ENCODE data around the gene RBBP8. TPM values are rescaled to one million over a fixed set of nuclear protein-coding genes. Genes with fewer than 3 reads are reported as not detected.
"Not testable (repeated sequence)": the region's sequence is repeated elsewhere in the genome, so short reads cannot be mapped to it uniquely, and the experiment has no call there.

The RBBP8 gene
- total and polyA plus RNA-seq, 2 experiments from 2014 or later = 27.1 to 45.2 TPM

DNA sequence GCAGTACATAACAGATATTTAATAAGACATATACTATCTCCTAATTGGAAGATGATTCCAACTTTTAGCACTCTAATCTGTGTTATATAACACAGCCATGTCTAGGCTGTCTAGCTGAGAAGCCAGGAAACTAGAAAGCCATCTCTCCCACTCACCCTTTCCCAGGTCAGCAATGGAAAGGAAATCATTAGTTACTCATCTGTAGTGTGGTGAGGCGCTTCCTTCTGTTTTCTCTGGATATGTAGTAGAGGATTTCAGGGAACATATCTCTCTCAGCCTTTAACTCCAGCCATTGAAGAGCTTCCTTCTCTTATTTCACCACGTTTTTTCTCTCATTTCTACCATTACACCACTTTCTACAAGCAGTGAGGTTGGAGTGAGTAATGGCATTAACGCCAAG, 19.4 kb downstream of the RBBP8 start:
- no peak overlapping the region for H3K4me2 ChIP-seq (ENCODE audit: unreplicated experiment)
- H3K27ac ChIP-seq = no peak overlapping the region
- H3K9ac ChIP-seq = no peak overlapping the region
- no peak overlapping the region for H2AFZ ChIP-seq
- peaks cover 14% of the 10 kb centered on the region for H3K36me3 ChIP-seq (ENCODE audit: low read depth)
- in situ Hi-C loops (cut with MboI) = no loop called here
- H4K20me1 ChIP-seq (ENCODE audit: insufficient read depth) = no peaks in the 10 kb centered on the region
- H3K79me2 ChIP-seq (ENCODE audit: insufficient read depth) = no peaks in the 10 kb centered on the region
- WGBS, 2 experiments (ENCODE audit: low coverage in 1 of 2, low lambda C conversion rate in 2 of 2, missing lambda C conversion rate in 2 of 2) = 93 to 100% methylated on average over 3 of the region's 3 CpGs
- H3K9me2 ChIP-seq (ENCODE audit: insufficient read depth) = no peaks in the 10 kb centered on the region
- no peak overlapping the region for H3K4me3 ChIP-seq
- no peaks in the 10 kb centered on the region for H3K9me3 ChIP-seq (ENCODE audit: low read depth)
- H3F3A ChIP-seq (ENCODE audit: insufficient read depth) = no peaks in the 10 kb centered on the region
- peaks cover 3% of the 10 kb centered on the region for H3K4me1 ChIP-seq (ENCODE audit: insufficient read depth)
- DNase-seq = peak; percentile 7
- H3K27me3 ChIP-seq (replicated peaks; ENCODE audit: insufficient read depth) = no peaks in the 10 kb centered on the region
- TF ChIP-seq EZH2phosphoT487 (IDR thresholded peaks at IDR 0.05; ENCODE audit: insufficient read depth, low read depth) = no peak
- TF ChIP-seq EZH2 (IDR thresholded peaks at IDR 0.05; ENCODE audit: insufficient read depth, poor library complexity, severe bottlenecking) = no peak

DNA sequence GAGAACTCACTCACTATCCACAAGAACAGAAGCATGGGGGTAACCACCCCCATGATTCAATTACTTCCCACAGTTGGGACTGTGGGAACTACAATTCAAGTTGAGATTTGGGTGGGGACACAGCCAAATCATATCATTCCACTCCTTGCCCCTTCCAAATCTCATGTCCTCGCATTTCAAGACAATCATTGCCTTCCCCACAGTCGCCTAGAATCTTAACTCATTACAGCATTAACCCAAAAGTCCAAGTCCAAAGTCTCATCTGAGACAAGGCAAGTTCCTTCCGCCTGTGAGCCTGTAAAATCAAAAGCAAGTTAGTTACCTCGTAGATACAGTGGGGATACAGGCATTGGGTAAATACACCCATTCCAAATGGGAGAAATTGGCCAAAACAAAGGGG, 20.9 kb downstream of the RBBP8 start:
- H3K9me3 ChIP-seq (ENCODE audit: low read depth); H3K9ac ChIP-seq; H3K4me3 ChIP-seq; H4K20me1 ChIP-seq (ENCODE audit: insufficient read depth); H3K79me2 ChIP-seq (ENCODE audit: insufficient read depth); H3K4me1 ChIP-seq (ENCODE audit: insufficient read depth); H3K9me2 ChIP-seq (ENCODE audit: insufficient read depth); H3K27me3 ChIP-seq (replicated peaks; ENCODE audit: insufficient read depth); DNase-seq; in situ Hi-C loops (cut with MboI); H3K27ac ChIP-seq; H3F3A ChIP-seq (ENCODE audit: insufficient read depth); H2AFZ ChIP-seq; H3K4me2 ChIP-seq (ENCODE audit: unreplicated experiment): not testable (repeated sequence)
- 92 to 97% methylated on average over 4 of the region's 4 CpGs for WGBS, 2 experiments (ENCODE audit: low coverage in 1 of 2, low lambda C conversion rate in 2 of 2, missing lambda C conversion rate in 2 of 2)
- H3K36me3 ChIP-seq (ENCODE audit: low read depth) = peaks cover 14% of the 10 kb centered on the region

DNA sequence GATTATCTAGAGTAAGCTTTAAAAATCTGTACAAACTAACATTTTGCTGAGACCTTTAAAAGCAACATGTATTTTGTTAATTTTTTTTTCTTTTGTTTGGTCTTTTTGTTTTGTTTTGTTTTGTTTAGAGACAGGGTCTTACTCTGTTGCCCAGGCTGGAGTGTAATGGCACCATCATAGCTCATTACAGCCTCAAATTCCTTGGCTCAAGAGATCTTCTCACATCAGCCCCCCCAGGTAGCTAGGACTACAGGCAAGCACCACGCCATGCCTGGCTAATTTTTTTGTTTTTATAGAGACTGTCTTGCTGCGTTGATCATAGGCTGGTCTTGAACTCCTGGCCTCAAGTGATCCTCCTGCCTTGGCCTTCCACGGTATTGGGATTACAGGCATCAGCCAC, 23.1 kb downstream of the RBBP8 start:
- Histone ChIP-seq H3K27ac (no peak overlapping the region), H3K36me3 (ENCODE audit: low read depth) (0 out of 2 replicates have a peak, but pooled peaks cover 7% of the 10 kb centered on the region), H3K4me1 (ENCODE audit: insufficient read depth) (no peaks in the 10 kb centered on the region), H3K9ac (no peak overlapping the region), H3K79me2 (ENCODE audit: insufficient read depth) (no peaks in the 10 kb centered on the region), H3K4me2 (ENCODE audit: unreplicated experiment) (no peak overlapping the region), H2AFZ (no peak overlapping the region), H3K27me3 (replicated peaks; ENCODE audit: insufficient read depth) (no peaks in the 10 kb centered on the region), H3K9me3 (ENCODE audit: low read depth) (no peaks in the 10 kb centered on the region), H3K9me2 (ENCODE audit: insufficient read depth) (no peaks in the 10 kb centered on the region), H3F3A (ENCODE audit: insufficient read depth) (no peaks in the 10 kb centered on the region; the same call in 1 of the 2 replicates), H3K4me3 (no peak overlapping the region), H4K20me1 (ENCODE audit: insufficient read depth) (no peaks in the 10 kb centered on the region)
- TF ChIP-seq EZH2 (IDR thresholded peaks at IDR 0.05; ENCODE audit: insufficient read depth, poor library complexity, severe bottlenecking) = no peak
- no peak for TF ChIP-seq EZH2phosphoT487 (IDR thresholded peaks at IDR 0.05; ENCODE audit: insufficient read depth, low read depth)
- 98 to 100% methylated on average over 3 of the region's 3 CpGs for WGBS, 2 experiments (ENCODE audit: low coverage in 1 of 2, low lambda C conversion rate in 2 of 2, missing lambda C conversion rate in 2 of 2)
- in situ Hi-C loops (cut with MboI) = no loop called here
- no peak for DNase-seq

DNA sequence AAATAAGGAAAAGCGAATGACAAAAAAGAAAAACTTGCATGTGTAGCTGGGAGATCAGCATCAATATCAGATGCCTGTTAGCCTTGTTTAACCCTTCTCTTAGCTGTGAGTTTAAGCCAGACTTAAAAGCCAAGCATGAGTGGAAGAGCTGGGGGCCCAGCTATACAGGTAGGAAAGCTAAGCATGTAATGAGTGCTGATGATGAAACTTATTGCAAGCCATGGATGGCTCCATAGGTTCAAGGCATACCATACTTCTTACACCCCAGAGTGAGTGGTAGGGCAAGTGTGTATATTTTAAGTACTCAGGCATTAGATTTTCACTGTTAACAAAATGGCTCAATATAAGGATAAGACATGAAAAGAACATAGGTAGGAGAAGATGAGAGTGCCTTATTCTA, 28.0 kb downstream of the RBBP8 start:
- H3K27me3 ChIP-seq (replicated peaks; ENCODE audit: insufficient read depth) = no peaks in the 10 kb centered on the region
- whole genome bisulfite sequencing, 2 experiments (ENCODE audit: low coverage in 1 of 2, low lambda C conversion rate in 2 of 2, missing lambda C conversion rate in 2 of 2) = 100% methylated on average over 1 of the region's 1 CpG
- no peaks in the 10 kb centered on the region for H3K36me3 ChIP-seq (ENCODE audit: low read depth)
- no peaks in the 10 kb centered on the region; the same call in 1 of the 2 replicates for H3F3A ChIP-seq (ENCODE audit: insufficient read depth)
- no peak for DNase-seq
- H3K9me3 ChIP-seq (ENCODE audit: low read depth) = no peaks in the 10 kb centered on the region
- H3K27ac ChIP-seq = no peak overlapping the region
- TF ChIP-seq EZH2 (IDR thresholded peaks at IDR 0.05; ENCODE audit: insufficient read depth, poor library complexity, severe bottlenecking) (no peak), EZH2phosphoT487 (IDR thresholded peaks at IDR 0.05; ENCODE audit: insufficient read depth, low read depth) (no peak)
- no peaks in the 10 kb centered on the region for H3K4me1 ChIP-seq (ENCODE audit: insufficient read depth)
- H2AFZ ChIP-seq = no peak overlapping the region
- in situ Hi-C loops (cut with MboI) = no loop called here
- H4K20me1 ChIP-seq (ENCODE audit: insufficient read depth) = no peaks in the 10 kb centered on the region; the same call in 1 of the 2 replicates
- no peak overlapping the region for H3K4me2 ChIP-seq (ENCODE audit: unreplicated experiment)
- no peak overlapping the region for H3K9ac ChIP-seq
- no peak overlapping the region for H3K4me3 ChIP-seq
- no peaks in the 10 kb centered on the region for H3K9me2 ChIP-seq (ENCODE audit: insufficient read depth)
- no peaks in the 10 kb centered on the region; the same call in 1 of the 2 replicates for H3K79me2 ChIP-seq (ENCODE audit: insufficient read depth)

- Histone ChIP-seq H3K79me2 (ENCODE audit: insufficient read depth) (no peaks in the 10 kb centered on the region; the same call in 1 of the 2 replicates), H4K20me1 (ENCODE audit: insufficient read depth) (no peaks in the 10 kb centered on the region; the same call in 1 of the 2 replicates), H3K27ac (no peak overlapping the region), H3K9ac (no peak overlapping the region), H3K36me3 (ENCODE audit: low read depth) (no peaks in the 10 kb centered on the region), H3K4me1 (ENCODE audit: insufficient read depth) (no peaks in the 10 kb centered on the region), H3F3A (ENCODE audit: insufficient read depth) (no peaks in the 10 kb centered on the region; the same call in 1 of the 2 replicates), H3K27me3 (replicated peaks; ENCODE audit: insufficient read depth) (no peaks in the 10 kb centered on the region), H3K4me2 (ENCODE audit: unreplicated experiment) (no peak overlapping the region), H2AFZ (no peak overlapping the region), H3K4me3 (no peak overlapping the region), H3K9me2 (ENCODE audit: insufficient read depth) (no peaks in the 10 kb centered on the region), H3K9me3 (ENCODE audit: low read depth) (no peaks in the 10 kb centered on the region)
- in situ Hi-C loops (cut with MboI) = no loop called here
- no peak for TF ChIP-seq EZH2phosphoT487 (IDR thresholded peaks at IDR 0.05; ENCODE audit: insufficient read depth, low read depth)
- DNase-seq = no peak
Observed at GRCh38 chr18:22962004-22962403, 28.9 kb downstream of the RBBP8 start.

Measured in GM23248 (cell line).